Spleen (tissue), 11 donors: ENCODE measurements around the gene CLIP2. TPM values are rescaled to one million over a fixed set of nuclear protein-coding genes. Genes with fewer than 3 reads are reported as not detected.
A peak's percentile ranks its signal among the peaks of the same experiment; 100 is the strongest.

Experiments used
- DNase-seq: peaks from one replicate; pipeline ENCODE4 v3.0.0-alpha.2; 2020
- H3K27ac ChIP-seq, 8 donors: fragments of 200-600 bp; sonication (generic) in 7 of 8; 1 replicate in 4 of 8; 2 replicates in 4 of 8; pipeline versions ENCODE4 v1.5.0 to v1.8.0; 2016 to 2021; ENCODE audit warnings: inconsistent platforms in 4 of 8, mild to moderate bottlenecking in 4 of 8, moderate library complexity in 1 of 8
- H3K27me3 ChIP-seq, 7 donors: fragments of 200-600 bp; sonication (generic) in 6 of 7; replicated peaks in 1 of 7; 1 replicate in 4 of 7; 2 replicates in 3 of 7; pipeline versions ENCODE4 v1.5.0 to v1.8.0; 2016 to 2021; ENCODE audit warnings: inconsistent platforms in 3 of 7, mild to moderate bottlenecking in 1 of 7
- H3K36me3 ChIP-seq, 6 donors: fragments of 200-600 bp; sonication (generic) in 5 of 6; 1 replicate in 4 of 6; 2 replicates in 2 of 6; pipeline versions ENCODE4 v1.5.0 to v1.8.0; 2016 to 2021; ENCODE audit warnings: inconsistent platforms in 2 of 6
- H3K4me1 ChIP-seq, 6 donors: fragments of 200-600 bp; sonication (generic) in 5 of 6; 1 replicate in 3 of 6; 2 replicates in 3 of 6; pipeline versions ENCODE4 v1.5.0 to v1.8.0; 2016 to 2021; ENCODE audit warnings: inconsistent platforms in 3 of 6
- H3K4me3 ChIP-seq, 8 donors: fragments of 200-600 bp; sonication (generic) in 7 of 8; 1 replicate in 4 of 8; 2 replicates in 4 of 8; pipeline versions ENCODE4 v1.5.0 to v1.8.0; 2016 to 2021; ENCODE audit warnings: inconsistent platforms in 4 of 8, mild to moderate bottlenecking in 4 of 8, moderate library complexity in 2 of 8
- H3K9me3 ChIP-seq, 8 donors: fragments of 200-600 bp; sonication (generic) in 7 of 8; 1 replicate in 4 of 8; 2 replicates in 4 of 8; pipeline versions ENCODE4 v1.5.0 to v1.8.0; 2016 to 2021; ENCODE audit warnings: inconsistent platforms in 4 of 8
- CTCF ChIP-seq, 11 experiments: fragments of 200-600 bp in 7 of 11; fragments of 450-650 bp in 4 of 11; sonication (generic) in 4 of 11; IDR thresholded peaks in 8 of 11; conservative IDR thresholded peaks in 3 of 11; 1 replicate in 7 of 11; 2 replicates in 4 of 11; pipeline versions ENCODE4 v1.4.0 to v1.8.0; 2016 to 2021; ENCODE audit warnings: antibody characterized with exemption in 11 of 11, inconsistent platforms in 4 of 11, mild to moderate bottlenecking in 1 of 11
- POLR2A ChIP-seq, 3 donors: fragments of 450-650 bp; IDR thresholded peaks; one replicate each; pipeline ENCODE4 v1.5.1; 2017; ENCODE audit warnings: antibody characterized with exemption in 3 of 3, mild to moderate bottlenecking in 1 of 3
- POLR2AphosphoS5 ChIP-seq, 3 donors: sonication (generic); formaldehyde crosslinking; IDR thresholded peaks; one replicate each; pipeline ENCODE4 v1.5.1; 2017; ENCODE audit warnings: antibody characterized with exemption in 3 of 3
- WGBS, 5 donors: extraction: QIAGEN DNeasy Blood & Tissue Kit in 3 of 5; methylation state at CpG; one replicate each; pipeline versions ENCODE4 v1.1.5 to v1.1.7; 2013 to 2018; 5-methylcytosine and 5-hydroxymethylcytosine counted together
- intact Hi-C: fragments of 100-400 bp; cut with DNase I; formaldehyde crosslinking; loops from one replicate; pipeline ENCODE4 v1.15.0; 2023; ENCODE audit warnings: low total_unique reads
- polyA plus RNA-seq, 3 donors: library from polyadenylated mRNA; stranded (reverse); fragments of 200-250 nt; gene quantifications; one replicate each; pipeline ENCODE4 v1.2.1, GENCODE V29; 2013
- total RNA-seq, 7 donors: library from RNA; depleted of rRNA in 3 of 7; stranded (reverse); fragments of >200 nt in 3 of 7; fragmentation: NEBNext Ultra II Directional in 4 of 7; extraction: Animal tissue kit (Norgen Biotek cat#: 25700) in 4 of 7; gene quantifications; one replicate each; pipeline versions ENCODE4 v1.1.0 to v1.2.1, GENCODE V29; 2016 to 2021
- donor health status: healthy with polysubstance abuse.
- donor health status: DM: no; HTN: no; CAD: no; lungs with moderate emphysema.
- donor health status: DM: no; HTN: no; CAD: no.
- donor health status: Bipolar disorder and iron deficiency.
- donor health status: healthy.
- donor health status: DM: no; HTN: no; CAD: no.
- donor health status: DM: yes; HTN: yes; CAD: no.

The CLIP2 gene
- total and polyA plus RNA-seq, 10 donors, result 2.7 to 18.6 (median 16.9) TPM

GRCh38 chr7:74290981-74291441 is 1.8 kb downstream of the CLIP2 start:
- WGBS, 5 donors, result 65 to 76% (median 70%) methylated on average over 10 of the region's 10 CpGs
- TF ChIP-seq POLR2A (IDR thresholded peaks at IDR 0.05) (no peak), CTCF (IDR thresholded peaks at IDR 0.05 in 8 of 11, conservative IDR thresholded peaks at IDR 0.05 in 3 of 11) (no peak), POLR2AphosphoS5 (IDR thresholded peaks at IDR 0.05) (no peak)
- no peak for DNase-seq
- H3K36me3 ChIP-seq, result no peaks in the 10 kb centered on the region
- no peaks in the 10 kb centered on the region for H3K9me3 ChIP-seq
- peaks cover 18 to 74% (median 50%) of the 10 kb centered on the region in 6 donors for H3K4me1 ChIP-seq
- peak overlapping the region in 1 of 8 donors; percentile 85 for H3K27ac ChIP-seq
- H3K27me3 ChIP-seq, result peaks cover 0 to 14% (median 0%) of the 10 kb centered on the region in 7 donors
- peak overlapping the region in 5 of 8 donors; percentile 59 to 95 (median 82) for H3K4me3 ChIP-seq
- intact Hi-C loops, result loop anchor here (10.0 kb wide), 1 partner anchor 104 kb away; no protein-coding TSS in a partner anchor

GRCh38 chr7:74291535-74291934 is 2.3 kb downstream of the CLIP2 start:
- no peak for DNase-seq
- Histone ChIP-seq H3K4me3 (no peak overlapping the region), H3K9me3 (no peaks in the 10 kb centered on the region), H3K27ac (no peak overlapping the region), H3K4me1 (peaks cover 18 to 74% (median 50%) of the 10 kb centered on the region in 6 donors), H3K36me3 (no peaks in the 10 kb centered on the region), H3K27me3 (peaks cover 0 to 14% (median 0%) of the 10 kb centered on the region in 7 donors)
- no peak for TF ChIP-seq POLR2AphosphoS5 (IDR thresholded peaks at IDR 0.05)
- no peak for TF ChIP-seq CTCF (IDR thresholded peaks at IDR 0.05 in 8 of 11, conservative IDR thresholded peaks at IDR 0.05 in 3 of 11)
- intact Hi-C loops, result loop anchor here (10.0 kb wide), 1 partner anchor 103 kb away; no protein-coding TSS in a partner anchor
- 72 to 80% (median 77%) methylated on average over 5 of the region's 5 CpGs for WGBS, 5 donors

- no peak overlapping the region for H3K4me3 ChIP-seq
- 64 to 86% (median 78%) methylated on average over 18 of the region's 18 CpGs for WGBS, 5 donors
- no peaks in the 10 kb centered on the region for H3K36me3 ChIP-seq
- no peak for DNase-seq
- peaks cover 18 to 70% (median 49%) of the 10 kb centered on the region in 6 donors for H3K4me1 ChIP-seq
- peak overlapping the region in 2 of 8 donors; percentile 64 to 66 for H3K27ac ChIP-seq
- no peak for TF ChIP-seq POLR2A (IDR thresholded peaks at IDR 0.05)
- TF ChIP-seq POLR2AphosphoS5 (IDR thresholded peaks at IDR 0.05), result no peak
- no peak for TF ChIP-seq CTCF (IDR thresholded peaks at IDR 0.05 in 8 of 11, conservative IDR thresholded peaks at IDR 0.05 in 3 of 11)
- H3K9me3 ChIP-seq, result no peaks in the 10 kb centered on the region
- H3K27me3 ChIP-seq, result peaks cover 0 to 14% (median 0%) of the 10 kb centered on the region in 7 donors
- intact Hi-C loops, result loop anchor here (10.0 kb wide), 1 partner anchor 102 kb away; no protein-coding TSS in a partner anchor
These were observed 3.8 kb downstream of the CLIP2 start for GRCh38 chr7:74292757-74293576.

DNA sequence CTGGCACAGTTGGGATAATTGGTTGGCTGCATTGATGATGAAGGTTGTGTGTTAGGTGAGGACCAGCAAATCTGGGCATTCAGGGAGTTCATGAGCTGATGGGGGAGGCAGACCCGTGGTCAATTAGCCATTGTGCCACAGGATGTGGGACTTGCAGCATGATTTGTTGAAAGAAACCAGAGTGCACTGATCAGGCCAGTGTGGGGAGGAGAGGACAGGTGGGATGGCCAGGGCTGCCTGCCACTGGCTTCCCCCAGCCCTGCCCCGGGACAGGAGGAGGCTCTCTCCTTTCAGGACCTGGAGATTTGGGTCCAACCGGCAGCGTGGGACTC is 4.3 kb downstream of the CLIP2 start:
- peaks cover 0 to 14% (median 0%) of the 10 kb centered on the region in 7 donors for H3K27me3 ChIP-seq
- intact Hi-C loops, result loop anchor here (10.0 kb wide), 1 partner anchor 101 kb away; no protein-coding TSS in a partner anchor
- peak overlapping the region in 7 of 8 donors; percentile 29 to 73 (median 64) for H3K27ac ChIP-seq
- peaks cover 16 to 64% (median 43%) of the 10 kb centered on the region in 6 donors for H3K4me1 ChIP-seq
- no peak for DNase-seq
- WGBS, 5 donors, result 49 to 72% (median 55%) methylated on average over 4 of the region's 4 CpGs
- H3K9me3 ChIP-seq, result no peaks in the 10 kb centered on the region
- TF ChIP-seq CTCF (IDR thresholded peaks at IDR 0.05 in 8 of 11, conservative IDR thresholded peaks at IDR 0.05 in 3 of 11) (no peak), POLR2A (IDR thresholded peaks at IDR 0.05) (no peak), POLR2AphosphoS5 (IDR thresholded peaks at IDR 0.05) (no peak)
- no peak overlapping the region for H3K4me3 ChIP-seq
- H3K36me3 ChIP-seq, result no peaks in the 10 kb centered on the region
